GM19372 (cell line): ENCODE measurements around the gene PLCB2.

ENCODE experiments used
- ATAC-seq: cut with Tn5 transposase; IDR thresholded peaks from one replicate; pipeline ENCODE4 v1.9.1; 2021; ENCODE audit warnings: mild to moderate bottlenecking, low read depth, moderate library complexity; ENCODE audit not compliant: unreplicated experiment

The PLCB2 gene

DNA sequence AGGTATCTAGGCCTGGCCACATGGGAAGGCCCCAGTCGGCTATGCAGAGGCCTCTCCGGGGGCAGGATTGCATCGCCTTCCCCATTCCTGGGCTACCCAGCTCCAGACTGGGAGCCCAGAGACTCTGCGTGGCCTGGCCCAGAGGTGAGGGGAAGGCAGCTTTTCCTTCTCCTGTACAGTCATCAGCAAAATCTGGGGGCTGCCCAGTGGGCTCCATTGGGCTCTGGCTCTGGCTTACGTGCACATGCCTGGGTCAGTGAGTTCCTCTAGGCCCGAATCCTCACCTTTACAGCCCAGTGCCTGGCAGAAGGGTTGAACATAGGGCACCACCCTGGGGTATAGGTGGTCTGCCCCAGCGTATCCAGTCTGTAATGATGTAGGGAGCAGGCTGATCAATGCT lies 20.9 kb downstream of the PLCB2 start:
- no peak for ATAC-seq

DNA sequence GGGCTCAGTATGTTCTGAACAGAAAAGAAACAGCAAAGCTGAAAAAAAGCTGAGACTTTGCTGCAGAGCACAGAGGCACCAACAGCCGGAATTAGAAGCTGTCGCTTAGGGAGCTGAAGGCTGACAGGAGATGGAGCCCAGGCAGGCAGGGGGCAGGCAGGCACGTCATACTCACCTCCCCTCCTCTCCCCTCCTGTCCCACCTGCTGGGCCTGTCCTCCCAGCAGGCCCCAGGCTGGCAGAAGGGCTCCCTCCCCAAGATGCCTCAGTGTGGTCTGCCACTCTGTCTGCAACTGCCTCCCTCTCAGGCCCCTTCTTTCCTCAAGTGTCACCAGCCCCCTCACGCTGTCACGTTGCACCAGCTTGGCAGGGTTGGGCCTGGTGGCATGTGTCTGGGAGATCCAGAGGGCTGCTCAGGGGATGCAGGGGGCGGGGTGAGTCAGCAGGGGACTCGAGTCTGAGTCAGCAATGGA lies 21.6 kb downstream of the PLCB2 start:
- no peak for ATAC-seq

DNA sequence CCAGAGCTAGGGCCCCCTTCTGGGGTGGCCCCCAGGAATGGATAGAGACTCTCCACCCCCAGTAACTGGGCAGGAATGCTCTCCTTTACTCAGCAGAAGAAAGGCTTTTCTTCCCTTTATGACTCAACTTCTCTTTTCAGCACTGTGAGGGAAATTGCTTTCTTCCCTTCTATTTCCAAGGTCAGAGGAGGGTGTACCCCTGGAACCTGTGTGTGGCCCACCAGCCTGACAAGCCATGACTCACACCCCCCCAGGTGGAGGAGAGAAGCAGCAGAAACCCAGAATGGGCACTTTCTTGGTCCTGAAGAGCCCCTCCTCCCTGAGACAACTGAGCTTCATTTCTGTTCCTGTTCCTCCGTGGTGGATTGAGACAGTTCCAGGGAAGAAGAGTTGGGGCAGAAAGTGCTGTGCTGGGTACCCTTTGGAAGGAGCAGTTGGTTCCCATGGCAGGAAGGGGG lies 22.2 kb downstream of the PLCB2 start:
- ATAC-seq = no peak

DNA sequence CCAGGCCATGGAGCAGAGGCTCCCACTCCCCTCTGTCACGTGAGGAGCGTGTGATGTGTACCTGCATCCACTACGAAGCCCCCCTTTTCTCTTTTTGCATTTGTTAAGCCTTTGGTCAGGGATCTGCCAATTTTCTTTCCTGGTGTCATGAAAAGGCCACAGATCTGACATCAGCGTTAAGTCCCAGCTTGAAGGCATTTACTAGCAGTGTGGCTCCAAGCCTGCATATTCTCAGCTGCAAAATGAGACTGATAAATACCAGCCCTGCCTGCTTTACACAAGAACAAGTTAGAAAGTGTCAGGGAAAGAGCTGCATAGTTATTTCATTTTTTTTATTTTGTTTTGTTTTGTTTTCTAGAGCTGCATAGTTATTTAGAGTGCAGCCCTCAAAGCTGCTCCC lies 22.6 kb downstream of the PLCB2 start:
- ATAC-seq = no peak

DNA sequence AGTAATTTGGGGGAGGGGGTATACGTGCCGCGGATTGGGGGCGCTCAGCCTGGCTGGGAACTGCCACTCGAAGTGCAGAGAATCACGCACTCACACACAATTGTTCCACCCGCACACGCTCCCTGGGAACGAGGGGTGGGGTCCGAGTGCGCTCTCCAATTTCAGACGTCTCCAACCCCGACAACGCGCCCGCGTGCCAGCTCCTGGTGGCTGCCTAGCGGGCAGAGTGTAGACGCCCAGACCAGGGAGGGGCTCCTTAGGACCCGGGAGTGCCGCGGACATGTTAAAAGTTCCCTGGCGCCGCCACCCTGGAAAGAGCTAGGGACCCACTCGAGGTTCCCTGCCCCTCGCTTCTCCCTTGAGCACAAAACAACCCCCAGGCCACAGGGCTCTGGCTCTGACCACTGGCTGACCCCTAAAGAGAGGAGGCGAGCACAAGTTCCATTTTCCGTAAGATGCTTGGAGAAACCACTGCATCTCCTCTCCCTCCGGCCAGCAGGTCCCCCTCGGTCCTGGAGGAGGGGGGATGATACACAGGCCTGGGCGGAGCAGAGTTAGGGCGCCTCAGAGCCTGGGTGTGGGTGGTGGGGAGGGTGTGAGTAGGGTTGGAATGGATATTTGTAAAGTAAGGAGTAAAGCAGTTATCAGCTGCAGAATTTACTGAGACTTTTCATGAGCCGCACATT lies 24.0 kb downstream of the PLCB2 start:
- no peak for ATAC-seq

DNA sequence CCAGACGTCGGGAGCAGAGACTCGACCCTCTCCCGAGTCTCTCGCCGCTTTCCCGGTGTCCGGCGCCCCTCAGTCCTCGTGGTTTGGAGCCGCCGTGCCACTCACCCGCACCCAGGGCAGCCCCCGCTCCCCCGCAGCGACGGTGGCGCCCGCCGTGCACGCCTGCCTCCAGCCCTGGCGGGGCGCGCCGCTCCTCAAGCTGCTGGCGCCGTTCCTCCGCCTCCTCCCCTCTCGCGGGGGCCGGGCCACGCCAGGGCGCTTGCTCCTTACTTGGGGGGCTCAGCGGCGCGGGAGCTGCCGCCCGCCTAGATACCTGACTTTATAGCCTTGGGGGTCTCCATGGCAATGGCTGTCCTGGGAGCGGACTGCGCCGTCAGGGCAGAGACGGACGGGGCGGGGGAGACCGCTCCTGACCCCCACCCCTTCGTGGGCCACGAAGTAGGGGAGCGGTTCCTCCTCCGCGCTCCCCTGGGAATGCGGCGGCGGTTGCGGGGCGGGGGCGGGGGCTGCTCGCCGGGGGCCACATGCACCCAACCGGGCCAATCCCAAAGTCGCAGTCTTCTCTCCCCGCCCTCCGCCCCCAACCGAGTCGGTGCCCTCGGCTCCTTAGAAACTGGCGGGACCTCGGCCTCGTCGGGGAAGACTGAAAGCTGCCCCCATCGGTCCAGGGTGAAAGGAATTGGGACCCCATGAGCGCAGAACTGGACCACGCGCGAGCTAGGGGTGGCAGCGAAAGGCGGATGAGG lies 24.7 kb downstream of the PLCB2 start, which contains the start of gene ANKRD63:
TSS of gene ANKRD63 (minus strand) at position 196 of the 746 bp plus-strand sequence. CDS start 478 bp downstream, outside the sequence.
- ATAC-seq = no peak

DNA sequence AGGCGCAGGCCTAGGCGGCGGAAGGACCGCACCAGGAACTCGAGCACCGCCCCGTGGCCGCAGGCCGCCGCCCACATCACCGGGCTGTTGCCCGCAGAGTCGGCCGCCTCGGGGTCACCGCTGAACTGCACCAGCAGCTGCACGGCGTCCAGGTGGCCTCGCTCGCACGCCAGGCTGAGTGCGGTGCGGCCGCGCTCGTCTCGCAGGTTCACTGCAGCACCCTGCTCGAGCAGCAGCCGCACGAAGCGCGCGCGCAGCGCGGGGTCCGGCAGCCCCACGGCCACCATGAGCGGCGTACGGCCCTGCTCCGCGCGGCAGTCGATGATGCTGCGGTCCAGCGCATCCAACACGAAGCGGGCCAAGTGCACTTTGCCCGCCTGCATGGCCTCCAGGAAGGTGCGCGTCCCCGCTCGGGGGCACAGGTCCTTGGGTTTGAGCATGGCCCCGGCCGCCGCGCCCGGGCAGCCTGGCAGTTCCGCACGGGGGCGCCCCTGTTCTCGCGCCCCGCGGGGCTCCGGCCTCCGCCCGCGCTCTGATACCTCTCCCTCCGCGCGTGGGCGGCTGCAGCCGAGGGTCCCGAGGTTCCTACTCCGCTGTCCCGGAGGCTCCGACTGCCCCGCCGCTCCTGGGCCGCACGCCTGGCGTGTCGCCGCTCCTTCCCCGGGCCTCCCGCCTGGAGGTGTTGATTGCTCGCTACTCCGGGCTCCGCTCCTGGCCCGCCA lies 25.4 kb downstream of the PLCB2 start:
- no peak for ATAC-seq

DNA sequence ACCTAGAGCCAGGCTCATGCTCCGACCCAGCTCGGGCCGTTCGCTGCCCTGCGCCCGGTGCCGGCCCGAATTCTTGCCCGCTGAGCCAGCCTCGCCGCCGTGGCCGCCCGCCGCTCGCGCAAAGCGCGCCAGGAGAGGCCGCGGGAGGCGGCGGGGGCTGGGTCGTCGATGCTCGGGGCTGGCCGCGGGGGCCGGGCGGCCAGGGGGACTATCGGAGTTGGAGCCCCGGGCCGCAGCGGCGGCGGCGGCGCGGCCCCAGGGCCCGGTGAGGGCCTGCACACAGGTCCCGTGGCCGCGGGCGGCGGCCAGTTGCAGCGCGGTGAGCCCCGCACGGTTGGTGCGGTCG lies 26.0 kb downstream of the PLCB2 start:
- no peak for ATAC-seq

DNA sequence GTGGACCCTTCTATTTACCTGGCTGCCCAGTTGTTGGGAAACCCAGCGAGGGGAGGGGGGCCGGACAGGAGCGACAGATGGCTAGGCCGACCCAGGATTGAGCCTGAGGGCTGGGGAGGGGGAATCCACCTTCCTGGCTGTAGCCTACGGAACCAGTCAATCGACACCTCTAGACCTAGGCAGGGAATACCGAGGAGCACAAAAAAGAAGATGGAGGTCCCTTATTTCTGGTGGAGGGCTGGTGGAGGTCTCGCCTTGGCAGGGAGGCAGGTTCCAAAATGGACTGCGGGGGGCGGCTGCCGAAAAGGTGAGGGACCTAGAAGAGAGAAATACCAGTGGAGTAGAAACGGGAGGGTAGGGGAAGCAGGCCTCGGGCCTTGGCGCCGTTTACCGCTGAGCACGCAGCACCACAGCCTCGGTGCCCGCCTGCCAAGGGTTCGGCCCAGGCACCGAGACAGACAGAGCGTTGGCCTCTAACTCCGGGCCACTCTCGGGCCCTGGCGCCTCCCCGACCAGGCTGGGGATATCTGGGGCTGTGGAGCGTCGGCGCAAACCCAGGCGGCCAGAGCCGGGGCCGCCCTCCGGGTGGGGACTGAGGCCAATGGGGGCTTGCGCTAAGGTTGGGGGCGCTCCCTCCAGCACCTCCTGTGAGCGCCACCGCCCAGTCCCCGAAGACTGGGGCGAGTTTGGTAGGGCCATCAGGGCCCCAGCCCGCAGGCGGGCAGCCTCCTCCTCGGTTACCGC lies 26.5 kb downstream of the PLCB2 start:
- ATAC-seq = no peak

DNA sequence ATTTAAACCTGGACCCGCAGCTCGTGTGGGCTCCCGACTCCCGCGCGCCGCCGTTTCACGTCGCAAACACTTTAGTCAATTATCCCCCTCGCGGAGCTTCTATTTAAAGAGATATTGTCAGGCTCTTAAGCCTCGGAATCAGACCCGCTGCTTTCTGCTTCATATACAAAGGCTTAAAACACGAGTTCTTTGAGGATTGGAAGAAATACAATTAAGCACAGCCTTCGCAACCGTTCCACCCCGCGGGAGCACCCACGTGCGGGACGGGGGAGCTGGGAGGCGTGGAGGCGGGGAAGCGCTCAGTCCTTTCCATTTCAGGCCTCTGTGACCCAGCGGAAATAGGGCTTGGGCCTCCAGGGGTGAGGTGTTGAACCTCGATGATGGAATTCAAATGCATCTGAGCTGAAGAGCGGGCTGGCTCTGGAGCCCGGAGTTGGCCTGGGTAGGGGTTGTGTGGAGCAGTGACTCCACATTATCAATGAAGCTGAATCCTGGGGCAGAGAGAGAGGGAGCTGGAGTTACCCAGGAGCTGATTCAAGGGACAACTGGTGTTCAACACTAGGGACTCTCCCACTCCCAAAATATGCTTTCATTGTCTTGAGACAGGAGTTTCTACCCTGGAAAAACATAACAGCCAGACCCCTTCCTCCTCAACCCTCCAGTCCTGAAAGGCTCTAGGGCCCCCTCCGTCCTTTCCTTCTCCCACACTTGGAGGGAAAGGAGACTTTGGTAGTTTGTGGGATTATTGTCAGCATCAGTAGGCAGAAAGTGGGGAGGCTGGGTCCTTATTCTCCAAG lies 27.3 kb downstream of the PLCB2 start:
- no peak for ATAC-seq

DNA sequence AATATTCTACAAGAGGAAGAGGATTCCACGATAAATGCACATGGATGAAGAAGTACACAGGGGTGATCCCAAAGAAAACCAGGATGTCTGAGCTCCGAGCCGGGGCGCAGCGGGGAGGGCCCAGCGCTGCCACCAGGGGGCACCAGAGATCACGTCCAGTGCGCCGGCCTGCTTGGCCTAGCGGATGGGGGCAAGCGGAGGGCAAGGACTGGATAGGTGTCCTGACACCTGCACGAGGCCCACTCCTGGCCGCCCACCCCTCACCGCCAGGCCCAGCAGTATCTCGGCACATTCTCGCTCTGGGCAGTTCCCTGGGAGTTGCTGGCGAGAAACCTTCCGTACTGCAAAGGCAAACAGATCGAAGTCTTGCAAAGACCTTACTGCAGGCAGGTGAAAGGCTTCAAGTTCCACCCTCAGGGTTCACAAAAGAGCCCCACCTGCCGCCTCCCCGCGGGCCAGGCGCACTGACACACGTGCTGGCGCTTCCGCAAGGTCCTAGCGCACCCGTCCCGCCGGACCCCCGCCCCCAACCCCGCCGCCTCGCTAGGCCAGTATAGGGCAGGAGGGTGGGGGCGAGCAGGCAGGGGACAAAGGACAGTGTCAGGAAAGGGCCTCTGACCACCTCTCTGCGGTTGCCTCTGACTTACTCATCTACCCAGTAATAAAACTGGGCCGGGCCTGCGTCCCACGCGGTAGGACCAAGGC lies 28.1 kb downstream of the PLCB2 start:
- no peak for ATAC-seq

DNA sequence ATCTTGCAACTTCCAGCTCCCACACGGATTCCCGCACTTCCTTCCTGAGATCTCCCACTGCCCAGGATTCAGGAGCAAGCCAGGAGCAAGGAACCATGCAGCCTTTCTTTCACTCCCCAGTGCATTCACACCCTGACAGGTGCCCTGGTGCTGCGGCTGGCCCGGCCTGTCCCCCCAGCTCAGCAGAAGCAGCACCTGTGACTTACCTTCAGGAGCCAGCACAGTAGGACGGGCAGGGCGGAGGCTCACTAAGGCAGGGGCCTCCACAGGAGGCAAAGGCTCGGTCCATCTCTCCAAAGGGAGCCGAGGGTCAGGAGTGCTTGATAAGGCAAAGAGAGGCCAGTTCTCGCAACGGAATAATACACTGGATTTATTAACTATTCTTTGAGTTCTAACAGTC lies 29.7 kb downstream of the PLCB2 start:
- ATAC-seq = no peak

DNA sequence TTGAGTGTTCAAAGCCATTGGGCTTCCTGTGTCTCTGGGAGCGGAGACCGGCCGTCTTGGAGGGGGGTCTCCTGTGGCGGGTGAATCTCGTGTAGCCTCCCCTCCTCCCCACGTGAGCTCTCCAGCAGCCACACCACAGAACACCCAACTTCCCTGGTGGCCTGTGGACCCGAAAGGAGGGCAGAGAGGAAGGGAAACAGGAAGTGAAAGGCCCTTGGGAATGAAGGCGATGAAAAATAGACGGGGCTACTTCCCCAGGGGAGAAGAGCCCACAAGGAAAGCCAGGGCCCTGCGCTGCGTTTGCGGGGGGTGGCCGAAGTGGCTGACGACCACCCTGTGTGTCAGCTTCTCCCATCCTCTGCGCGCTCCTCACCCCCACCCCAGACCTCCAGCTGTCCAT lies 30.3 kb downstream of the PLCB2 start:
- ATAC-seq = no peak

DNA sequence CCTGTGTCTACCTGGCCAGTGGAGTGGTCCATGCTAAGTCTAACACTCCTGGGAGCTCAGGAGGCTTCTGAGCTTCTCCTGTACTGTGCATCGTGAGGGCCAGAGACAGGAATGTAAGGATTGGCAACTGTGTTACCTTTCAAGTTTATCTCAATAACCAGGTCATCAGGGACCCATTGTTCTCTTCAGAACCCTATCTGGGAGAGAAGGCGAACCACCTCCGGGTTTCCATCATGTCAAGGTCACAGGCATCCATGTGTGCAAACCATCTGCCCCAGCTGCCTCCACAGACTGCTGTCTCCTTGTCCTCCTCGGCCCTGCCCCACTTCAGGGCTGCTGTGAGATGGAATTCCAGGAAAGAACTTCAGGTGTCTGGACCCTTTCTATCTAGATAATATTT lies 30.8 kb downstream of the PLCB2 start:
- no peak for ATAC-seq

DNA sequence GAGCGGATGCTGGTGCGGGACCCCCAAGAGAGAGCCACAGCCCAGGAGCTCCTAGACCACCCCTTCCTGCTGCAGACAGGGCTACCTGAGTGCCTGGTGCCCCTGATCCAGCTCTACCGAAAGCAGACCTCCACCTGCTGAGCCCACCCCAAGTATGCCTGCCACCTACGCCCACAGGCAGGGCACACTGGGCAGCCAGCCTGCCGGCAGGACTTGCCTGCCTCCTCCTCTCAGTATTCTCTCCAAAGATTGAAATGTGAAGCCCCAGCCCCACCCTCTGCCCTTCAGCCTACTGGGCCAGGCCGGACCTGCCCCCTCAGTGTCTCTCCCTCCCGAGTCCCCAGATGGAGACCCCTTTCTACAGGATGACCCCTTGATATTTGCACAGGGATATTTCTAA lies 31.8 kb downstream of the PLCB2 start:
- ATAC-seq = no peak

DNA sequence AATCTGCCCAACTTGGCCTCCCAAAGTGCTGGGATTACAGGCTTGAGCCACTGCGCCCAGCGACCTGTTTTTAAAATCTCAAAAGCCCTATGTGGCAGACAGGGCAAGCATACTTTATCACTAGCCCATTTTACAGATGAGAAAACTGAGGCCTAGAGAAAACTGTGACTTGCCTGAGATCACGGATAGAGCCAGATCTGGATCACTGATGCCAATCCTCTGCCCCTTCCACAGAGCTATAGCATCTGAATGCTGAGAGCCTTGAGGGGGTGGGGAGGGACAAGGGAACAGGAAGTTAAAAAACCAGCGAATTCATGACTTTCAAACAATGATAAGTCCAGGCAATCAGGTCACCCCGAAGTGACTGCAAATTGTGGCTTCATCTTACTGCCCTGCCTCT lies 32.2 kb downstream of the PLCB2 start:
- ATAC-seq = no peak

DNA sequence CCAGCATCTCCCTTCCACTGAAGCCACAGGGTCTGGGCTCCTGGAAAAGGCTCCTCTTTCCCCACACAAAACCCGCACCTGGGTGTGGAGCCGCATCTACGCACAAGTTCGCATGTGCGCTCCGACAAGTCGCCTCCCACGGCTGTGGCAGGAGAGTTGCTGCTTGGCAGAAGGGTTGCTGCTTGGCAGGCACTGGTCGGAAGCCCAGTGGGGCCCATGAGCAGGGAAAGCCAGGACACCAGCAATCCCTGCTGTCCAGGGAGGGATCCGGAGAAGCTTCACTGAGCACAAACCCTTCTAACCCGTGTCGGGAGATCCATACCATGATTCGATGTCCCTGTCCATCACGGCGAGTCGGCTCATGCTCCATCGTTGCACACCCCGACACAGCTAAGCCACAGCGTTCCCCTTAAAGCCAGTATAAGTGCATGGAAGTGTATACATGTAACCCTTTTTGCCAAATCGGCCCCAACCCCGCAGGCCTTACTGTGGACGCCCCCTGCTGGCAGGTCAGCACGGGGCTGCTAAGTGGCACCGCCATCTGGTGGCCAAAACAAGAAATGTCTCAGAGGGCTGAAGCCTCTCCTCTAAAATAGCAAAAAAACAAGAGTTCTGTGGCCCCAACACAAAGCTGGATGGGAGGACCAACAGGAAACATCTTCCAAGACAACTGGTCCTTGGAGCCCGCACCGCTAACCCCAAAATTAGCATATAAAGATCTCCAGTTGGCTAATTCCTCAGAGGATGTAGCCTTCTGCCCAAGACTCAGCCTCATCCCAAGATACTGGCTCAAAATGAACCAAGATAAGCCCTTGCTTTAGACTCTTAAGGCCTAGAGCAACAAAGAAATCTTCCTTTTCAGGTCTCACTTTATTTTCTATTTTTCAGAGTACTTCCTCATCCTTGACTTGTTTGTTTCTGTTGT lies 33.1 kb downstream of the PLCB2 start:
- no peak for ATAC-seq

DNA sequence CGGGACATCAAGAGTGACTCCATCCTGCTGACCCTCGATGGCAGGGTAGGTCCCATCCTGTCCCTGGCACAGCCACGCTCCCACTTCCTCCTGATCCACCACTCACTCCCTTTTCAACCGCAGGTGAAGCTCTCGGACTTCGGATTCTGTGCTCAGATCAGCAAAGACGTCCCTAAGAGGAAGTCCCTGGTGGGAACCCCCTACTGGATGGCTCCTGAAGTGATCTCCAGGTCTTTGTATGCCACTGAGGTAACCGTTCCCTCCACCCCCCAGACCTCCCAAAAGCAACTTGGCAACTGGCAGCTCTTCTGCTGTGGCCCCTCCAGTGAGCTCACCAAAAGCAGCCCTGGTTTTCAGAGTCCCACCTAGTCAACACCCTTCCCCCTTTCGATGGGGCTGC lies 34.3 kb downstream of the PLCB2 start:
- ATAC-seq = no peak
